HCT116 (cell line): ENCODE measurements around the gene NFKBIZ.

ENCODE experiments used
- CEBPB ChIP-seq: IDR thresholded peaks from 2 replicates; pipeline ENCODE4 v1.6.1; 2012; ENCODE audit warnings: low read depth
- EZH2 ChIP-seq: fragments of 200-600 bp; sonication (generic); IDR thresholded peaks from 2 replicates; pipeline ENCODE4 v1.6.1; 2017; ENCODE audit warnings: antibody characterized with exemption, mixed run types
- JUND ChIP-seq: IDR thresholded peaks from 2 replicates; pipeline ENCODE4 v1.6.1; 2012
- MAX ChIP-seq: IDR thresholded peaks from 2 replicates; pipeline ENCODE4 v1.6.1; 2012
- POLR2A ChIP-seq: IDR thresholded peaks from 2 replicates; pipeline ENCODE4 v1.7.0; 2011; ENCODE audit warnings: borderline replicate concordance; ENCODE audit not compliant: insufficient read depth, insufficient read length; ENCODE audit errors: extremely low read depth
- POLR2AphosphoS5 ChIP-seq: IDR thresholded peaks from 2 replicates; pipeline ENCODE4 v1.6.1; 2011; ENCODE audit warnings: mild to moderate bottlenecking, low read depth, low read length, moderate library complexity
- ZNF274 ChIP-seq: fragments of 200-500 bp; sonication (Bioruptor generic); IDR thresholded peaks from 2 replicates; pipeline ENCODE4 v1.6.1; 2014; ENCODE audit warnings: mild to moderate bottlenecking, low read depth, low read length, inconsistent platforms
- TF ChIP-seq, protein P1 (sequence below), 3 experiments: fragments of 200-600 bp in 1 of 3; sonication (generic) in 1 of 3; IDR thresholded peaks in 2 of 3; conservative IDR thresholded peaks in 1 of 3; 2 replicates each; pipeline ENCODE4 v1.5.1; 2012 to 2017; ENCODE audit warnings: low read depth in 2 of 3, low read length in 2 of 3, antibody characterized with exemption in 1 of 3, borderline replicate concordance in 1 of 3, control low read depth in 1 of 3, mild to moderate bottlenecking in 1 of 3, mixed read lengths in 1 of 3, mixed run types in 1 of 3, moderate library complexity in 1 of 3; ENCODE audit not compliant: insufficient read depth in 1 of 3
- TF ChIP-seq, protein P2 (sequence below): IDR thresholded peaks from 2 replicates; pipeline ENCODE4 v1.6.1; 2012; ENCODE audit warnings: low read depth

DNA sequence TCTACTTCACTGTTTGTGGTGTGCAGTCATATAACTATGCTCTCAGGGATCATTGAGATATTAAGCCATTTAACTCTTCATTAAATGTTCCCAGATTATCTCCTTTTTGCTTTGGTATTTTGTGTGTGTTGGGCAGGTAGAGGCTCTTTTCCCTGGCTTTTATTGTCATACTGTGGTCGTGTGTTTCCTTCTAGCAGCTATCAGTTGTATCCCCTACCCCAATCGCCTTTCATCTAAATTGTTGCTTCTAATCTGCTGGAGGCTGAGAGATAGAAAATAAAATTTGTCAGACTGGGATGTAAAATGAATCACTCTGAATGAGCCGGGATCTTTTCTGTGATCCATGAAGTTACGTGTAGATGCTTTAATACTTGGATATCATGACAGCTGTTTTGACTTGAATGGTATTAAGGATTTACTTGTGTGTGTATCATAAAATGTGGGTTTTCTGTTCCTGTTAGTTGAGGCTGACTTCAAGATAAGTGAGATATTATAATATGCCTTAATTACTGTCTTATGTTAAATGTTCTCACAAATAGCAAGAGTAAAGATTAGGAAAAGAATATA is 9.2 kb downstream of the NFKBIZ start:
- TF ChIP-seq JUND (no peak), POLR2AphosphoS5 (no peak), POLR2A (no peak), EZH2 (no peak), ZNF274 (no peak), CEBPB (no peak), MAX (no peak)
- TF ChIP-seq, protein P1, sequence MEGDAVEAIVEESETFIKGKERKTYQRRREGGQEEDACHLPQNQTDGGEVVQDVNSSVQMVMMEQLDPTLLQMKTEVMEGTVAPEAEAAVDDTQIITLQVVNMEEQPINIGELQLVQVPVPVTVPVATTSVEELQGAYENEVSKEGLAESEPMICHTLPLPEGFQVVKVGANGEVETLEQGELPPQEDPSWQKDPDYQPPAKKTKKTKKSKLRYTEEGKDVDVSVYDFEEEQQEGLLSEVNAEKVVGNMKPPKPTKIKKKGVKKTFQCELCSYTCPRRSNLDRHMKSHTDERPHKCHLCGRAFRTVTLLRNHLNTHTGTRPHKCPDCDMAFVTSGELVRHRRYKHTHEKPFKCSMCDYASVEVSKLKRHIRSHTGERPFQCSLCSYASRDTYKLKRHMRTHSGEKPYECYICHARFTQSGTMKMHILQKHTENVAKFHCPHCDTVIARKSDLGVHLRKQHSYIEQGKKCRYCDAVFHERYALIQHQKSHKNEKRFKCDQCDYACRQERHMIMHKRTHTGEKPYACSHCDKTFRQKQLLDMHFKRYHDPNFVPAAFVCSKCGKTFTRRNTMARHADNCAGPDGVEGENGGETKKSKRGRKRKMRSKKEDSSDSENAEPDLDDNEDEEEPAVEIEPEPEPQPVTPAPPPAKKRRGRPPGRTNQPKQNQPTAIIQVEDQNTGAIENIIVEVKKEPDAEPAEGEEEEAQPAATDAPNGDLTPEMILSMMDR (IDR thresholded peaks at IDR 0.05 in 2 of 3, conservative IDR thresholded peaks at IDR 0.05 in 1 of 3; ENCODE audit: borderline replicate concordance in 1 of 3, insufficient read depth in 1 of 3, low read depth in 2 of 3, low read length in 2 of 3): no peak
- TF ChIP-seq, protein P2, sequence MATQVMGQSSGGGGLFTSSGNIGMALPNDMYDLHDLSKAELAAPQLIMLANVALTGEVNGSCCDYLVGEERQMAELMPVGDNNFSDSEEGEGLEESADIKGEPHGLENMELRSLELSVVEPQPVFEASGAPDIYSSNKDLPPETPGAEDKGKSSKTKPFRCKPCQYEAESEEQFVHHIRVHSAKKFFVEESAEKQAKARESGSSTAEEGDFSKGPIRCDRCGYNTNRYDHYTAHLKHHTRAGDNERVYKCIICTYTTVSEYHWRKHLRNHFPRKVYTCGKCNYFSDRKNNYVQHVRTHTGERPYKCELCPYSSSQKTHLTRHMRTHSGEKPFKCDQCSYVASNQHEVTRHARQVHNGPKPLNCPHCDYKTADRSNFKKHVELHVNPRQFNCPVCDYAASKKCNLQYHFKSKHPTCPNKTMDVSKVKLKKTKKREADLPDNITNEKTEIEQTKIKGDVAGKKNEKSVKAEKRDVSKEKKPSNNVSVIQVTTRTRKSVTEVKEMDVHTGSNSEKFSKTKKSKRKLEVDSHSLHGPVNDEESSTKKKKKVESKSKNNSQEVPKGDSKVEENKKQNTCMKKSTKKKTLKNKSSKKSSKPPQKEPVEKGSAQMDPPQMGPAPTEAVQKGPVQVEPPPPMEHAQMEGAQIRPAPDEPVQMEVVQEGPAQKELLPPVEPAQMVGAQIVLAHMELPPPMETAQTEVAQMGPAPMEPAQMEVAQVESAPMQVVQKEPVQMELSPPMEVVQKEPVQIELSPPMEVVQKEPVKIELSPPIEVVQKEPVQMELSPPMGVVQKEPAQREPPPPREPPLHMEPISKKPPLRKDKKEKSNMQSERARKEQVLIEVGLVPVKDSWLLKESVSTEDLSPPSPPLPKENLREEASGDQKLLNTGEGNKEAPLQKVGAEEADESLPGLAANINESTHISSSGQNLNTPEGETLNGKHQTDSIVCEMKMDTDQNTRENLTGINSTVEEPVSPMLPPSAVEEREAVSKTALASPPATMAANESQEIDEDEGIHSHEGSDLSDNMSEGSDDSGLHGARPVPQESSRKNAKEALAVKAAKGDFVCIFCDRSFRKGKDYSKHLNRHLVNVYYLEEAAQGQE: no peak
